Adrenal gland (tissue), 5 donors: ENCODE results near the gene CERS3.

Experiments
- CTCF ChIP-seq, 6 experiments: fragments of 450-650 bp in 4 of 6; fragments of 200-600 bp in 2 of 6; sonication (generic) in 1 of 6; IDR thresholded peaks; 1 replicate in 5 of 6; 2 replicates in 1 of 6; pipeline versions ENCODE4 v1.5.1 to v1.8.0; 2016 to 2021; ENCODE audit warnings: antibody characterized with exemption in 6 of 6, mild to moderate bottlenecking in 2 of 6, moderate library complexity in 1 of 6
- POLR2A ChIP-seq, 2 donors: fragments of 450-650 bp; IDR thresholded peaks; one replicate each; pipeline ENCODE4 v1.6.1; 2017; ENCODE audit warnings: antibody characterized with exemption in 2 of 2, mild to moderate bottlenecking in 2 of 2, moderate library complexity in 1 of 2
- donor health status: DM: no; HTN: no; CAD: no.

GRCh38 chr15:100468285-100468684, 60.5 kb downstream of the CERS3 start:
- TF ChIP-seq CTCF (IDR thresholded peaks at IDR 0.05) (no peak), POLR2A (IDR thresholded peaks at IDR 0.05) (no peak)
